Measurements from ENCODE around the gene CNTNAP5.

DNA sequence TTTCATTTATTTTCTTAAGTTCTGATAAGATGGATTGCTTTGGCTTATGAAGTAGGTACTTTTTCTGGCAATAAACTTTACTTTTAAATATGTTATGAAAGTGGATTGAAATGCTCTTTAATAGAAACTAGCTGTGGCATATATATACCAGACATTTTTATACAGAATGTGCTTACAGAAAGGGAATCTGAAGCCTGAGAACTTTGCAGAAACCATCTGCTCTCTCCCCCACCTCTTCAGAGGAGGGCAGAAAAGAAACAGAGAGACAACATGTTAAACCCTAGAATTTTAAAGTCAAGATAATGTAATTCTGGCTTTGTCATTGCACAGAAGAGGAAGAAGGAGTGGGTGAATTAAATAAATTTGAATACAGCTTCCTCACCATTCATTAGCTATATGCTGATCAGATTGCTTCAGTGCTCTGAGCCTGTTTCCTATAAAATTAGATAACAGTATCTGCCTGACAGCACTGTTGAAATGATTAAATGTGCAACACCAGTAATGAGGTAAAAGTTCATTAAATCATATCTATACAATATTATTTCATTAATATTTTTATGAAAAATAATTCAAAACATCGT is 247.3 kb downstream of the CNTNAP5 start:
- TF ChIP-seq, protein P1, sequence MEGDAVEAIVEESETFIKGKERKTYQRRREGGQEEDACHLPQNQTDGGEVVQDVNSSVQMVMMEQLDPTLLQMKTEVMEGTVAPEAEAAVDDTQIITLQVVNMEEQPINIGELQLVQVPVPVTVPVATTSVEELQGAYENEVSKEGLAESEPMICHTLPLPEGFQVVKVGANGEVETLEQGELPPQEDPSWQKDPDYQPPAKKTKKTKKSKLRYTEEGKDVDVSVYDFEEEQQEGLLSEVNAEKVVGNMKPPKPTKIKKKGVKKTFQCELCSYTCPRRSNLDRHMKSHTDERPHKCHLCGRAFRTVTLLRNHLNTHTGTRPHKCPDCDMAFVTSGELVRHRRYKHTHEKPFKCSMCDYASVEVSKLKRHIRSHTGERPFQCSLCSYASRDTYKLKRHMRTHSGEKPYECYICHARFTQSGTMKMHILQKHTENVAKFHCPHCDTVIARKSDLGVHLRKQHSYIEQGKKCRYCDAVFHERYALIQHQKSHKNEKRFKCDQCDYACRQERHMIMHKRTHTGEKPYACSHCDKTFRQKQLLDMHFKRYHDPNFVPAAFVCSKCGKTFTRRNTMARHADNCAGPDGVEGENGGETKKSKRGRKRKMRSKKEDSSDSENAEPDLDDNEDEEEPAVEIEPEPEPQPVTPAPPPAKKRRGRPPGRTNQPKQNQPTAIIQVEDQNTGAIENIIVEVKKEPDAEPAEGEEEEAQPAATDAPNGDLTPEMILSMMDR (IDR thresholded peaks at IDR 0.05; ENCODE audit: low read length), result no peak
- no peak for TF ChIP-seq EZH2 (optimal IDR thresholded peaks at IDR 0.05; ENCODE audit: low read depth, low read length)
- no peak for TF ChIP-seq EZH2phosphoT487 (IDR thresholded peaks at IDR 0.05; ENCODE audit: low read length)

Measured in MM.1S (cell line).